Stimulated activated CD8-positive, alpha-beta memory T cell treated with anti-CD3 and anti-CD28 coated beads, Interleukin-7, amount 100 ng/mL, for 4 hours (primary cell): ENCODE results near the gene FXYD7.

Experiments used
- DNase-seq, 2 donors: peaks; one replicate each; pipeline ENCODE4 v3.0.0-alpha.2; 2020; ENCODE audit warnings: low read depth in 2 of 2

The FXYD7 gene

GRCh38 chr19:35199481-35199880 lies 56.4 kb downstream of the FXYD7 start:
- DNase-seq, result no peak

DNA sequence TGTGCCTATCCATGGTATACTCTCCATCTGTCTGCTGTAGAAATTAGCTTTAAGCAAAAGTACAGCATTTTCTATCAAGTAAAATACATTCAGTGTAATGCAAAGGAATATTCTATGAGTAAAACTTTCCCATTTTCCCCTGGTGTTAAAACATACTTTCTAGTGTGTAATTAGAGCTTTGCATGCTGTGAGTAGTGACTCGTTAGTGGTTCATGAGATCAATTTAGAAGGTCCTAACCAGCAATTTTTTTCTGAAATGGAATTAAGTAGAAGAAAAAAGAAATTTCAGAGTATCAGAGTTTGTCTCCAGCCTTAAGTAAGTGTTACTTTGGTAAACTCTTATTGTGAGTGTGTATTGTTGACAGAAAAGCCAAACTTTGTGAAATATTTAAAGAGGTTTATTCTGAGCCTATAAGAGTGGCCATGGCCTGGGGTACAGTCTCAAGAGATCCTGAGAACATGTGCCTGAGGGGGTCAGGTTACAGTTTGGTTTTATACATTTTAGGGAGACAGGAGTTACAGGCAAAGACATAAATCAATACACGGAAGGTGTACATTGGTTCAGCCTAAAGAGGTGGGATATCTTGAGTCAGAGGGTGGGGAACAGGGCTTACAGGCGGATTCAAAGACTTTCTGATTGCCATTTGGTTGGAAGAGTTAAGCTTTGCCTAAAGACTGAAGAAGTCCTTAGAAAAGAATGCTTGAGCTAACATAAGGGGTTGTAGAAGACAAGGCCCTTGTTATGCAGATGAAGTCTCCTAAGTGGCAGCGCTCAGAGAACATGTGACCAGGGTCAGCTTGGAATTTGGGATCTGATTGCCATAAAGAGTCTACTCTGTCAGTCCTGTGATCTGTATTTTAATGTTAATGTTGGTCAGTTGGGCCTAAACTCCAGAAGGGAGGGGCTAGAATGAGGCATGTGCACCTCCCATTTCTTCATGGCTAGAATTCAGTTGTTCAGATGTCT lies 60.0 kb downstream of the FXYD7 start:
- DNase-seq, result no peak
